Neuron (in vitro differentiated cells): ENCODE measurements around the gene FAM107B.

ENCODE experiments used
- H2AFZ ChIP-seq: one replicate; pipeline ENCODE4 v1.6.1; 2013; ENCODE audit warnings: low read depth, mild to moderate bottlenecking, inconsistent platforms, low read length, moderate library complexity
- H3K27me3 ChIP-seq: one replicate; pipeline ENCODE4 v1.6.1; 2013; ENCODE audit warnings: low read length; ENCODE audit not compliant: insufficient read depth
- H3K36me3 ChIP-seq: one replicate; pipeline ENCODE4 v1.6.1; 2013; ENCODE audit warnings: low read length; ENCODE audit not compliant: insufficient read depth
- H3K4me1 ChIP-seq: one replicate; pipeline ENCODE4 v1.6.1; 2013; ENCODE audit warnings: low read length; ENCODE audit not compliant: insufficient read depth
- H3K4me3 ChIP-seq: 2 replicates; pipeline ENCODE4 v1.5.1; 2013; ENCODE audit warnings: mild to moderate bottlenecking, low read length, moderate library complexity
- H3K9me3 ChIP-seq: one replicate; pipeline ENCODE4 v1.6.1; 2013; ENCODE audit warnings: low read length

Gene FAM107B

GRCh38 chr10:14707481-14707880 lies 67.2 kb downstream of the FAM107B start:
- Histone ChIP-seq H3K27me3 (no peaks in the 10 kb centered on the region), H2AFZ (no peak overlapping the region), H3K9me3 (no peaks in the 10 kb centered on the region), H3K4me3 (no peak overlapping the region), H3K36me3 (no peaks in the 10 kb centered on the region), H3K4me1 (no peaks in the 10 kb centered on the region)

- Histone ChIP-seq H2AFZ (no peak overlapping the region), H3K27me3 (no peaks in the 10 kb centered on the region), H3K36me3 (no peaks in the 10 kb centered on the region), H3K4me3 (no peak overlapping the region), H3K4me1 (no peaks in the 10 kb centered on the region), H3K9me3 (no peaks in the 10 kb centered on the region)
Observed at GRCh38 chr10:14705548-14706230, 69.0 kb downstream of the FAM107B start.

- Histone ChIP-seq H3K36me3 (no peaks in the 10 kb centered on the region), H3K9me3 (no peaks in the 10 kb centered on the region), H2AFZ (no peak overlapping the region), H3K4me1 (no peaks in the 10 kb centered on the region), H3K27me3 (no peaks in the 10 kb centered on the region), H3K4me3 (no peak overlapping the region)
Observed at GRCh38 chr10:14703631-14704001, 71.1 kb downstream of the FAM107B start.

GRCh38 chr10:14701466-14701865 lies 73.2 kb downstream of the FAM107B start:
- no peaks in the 10 kb centered on the region for H3K9me3 ChIP-seq
- no peaks in the 10 kb centered on the region for H3K36me3 ChIP-seq
- H3K4me1 ChIP-seq, result no peaks in the 10 kb centered on the region
- H3K4me3 ChIP-seq, result no peak overlapping the region
- H2AFZ ChIP-seq, result no peak overlapping the region
- H3K27me3 ChIP-seq, result no peaks in the 10 kb centered on the region

GRCh38 chr10:14700546-14700945 lies 74.2 kb downstream of the FAM107B start:
- no peak overlapping the region for H3K4me3 ChIP-seq
- H3K4me1 ChIP-seq, result no peaks in the 10 kb centered on the region
- no peaks in the 10 kb centered on the region for H3K27me3 ChIP-seq
- H3K9me3 ChIP-seq, result no peaks in the 10 kb centered on the region
- no peaks in the 10 kb centered on the region for H3K36me3 ChIP-seq
- H2AFZ ChIP-seq, result no peak overlapping the region

GRCh38 chr10:14699482-14699881 lies 75.2 kb downstream of the FAM107B start:
- Histone ChIP-seq H3K27me3 (no peaks in the 10 kb centered on the region), H3K4me1 (no peaks in the 10 kb centered on the region), H3K36me3 (no peaks in the 10 kb centered on the region), H3K9me3 (no peaks in the 10 kb centered on the region), H2AFZ (no peak overlapping the region), H3K4me3 (no peak overlapping the region)

GRCh38 chr10:14698829-14699170 lies 75.9 kb downstream of the FAM107B start:
- H3K27me3 ChIP-seq, result no peaks in the 10 kb centered on the region

GRCh38 chr10:14698111-14698828 lies 76.4 kb downstream of the FAM107B start:
- Histone ChIP-seq H3K4me1 (no peaks in the 10 kb centered on the region), H3K27me3 (no peaks in the 10 kb centered on the region), H3K36me3 (no peaks in the 10 kb centered on the region), H3K9me3 (no peaks in the 10 kb centered on the region), H2AFZ (no peak overlapping the region), H3K4me3 (no peak overlapping the region)

More at GRCh38 chr10:14698829-14699170, 75.9 kb downstream of the FAM107B start:
- H3K36me3 ChIP-seq, result no peaks in the 10 kb centered on the region
- no peak overlapping the region for H3K4me3 ChIP-seq
- H3K9me3 ChIP-seq, result no peaks in the 10 kb centered on the region
- no peak overlapping the region for H2AFZ ChIP-seq
- H3K4me1 ChIP-seq, result no peaks in the 10 kb centered on the region

GRCh38 chr10:14697281-14697680 lies 77.4 kb downstream of the FAM107B start:
- H3K36me3 ChIP-seq, result no peaks in the 10 kb centered on the region
- no peak overlapping the region for H3K4me3 ChIP-seq
- H3K27me3 ChIP-seq, result no peaks in the 10 kb centered on the region
- H2AFZ ChIP-seq, result no peak overlapping the region
- H3K4me1 ChIP-seq, result no peaks in the 10 kb centered on the region
- H3K9me3 ChIP-seq, result no peaks in the 10 kb centered on the region

- Histone ChIP-seq H3K4me1 (no peaks in the 10 kb centered on the region), H2AFZ (no peak overlapping the region), H3K27me3 (no peaks in the 10 kb centered on the region), H3K4me3 (no peak overlapping the region), H3K9me3 (no peaks in the 10 kb centered on the region), H3K36me3 (no peaks in the 10 kb centered on the region)
Observed at GRCh38 chr10:14696821-14697220, 77.9 kb downstream of the FAM107B start.

- no peak overlapping the region for H2AFZ ChIP-seq
Observed at GRCh38 chr10:14695847-14696480, 78.7 kb downstream of the FAM107B start.

GRCh38 chr10:14693891-14694290 lies 80.8 kb downstream of the FAM107B start:
- no peaks in the 10 kb centered on the region for H3K9me3 ChIP-seq
- no peaks in the 10 kb centered on the region for H3K4me1 ChIP-seq
- no peaks in the 10 kb centered on the region for H3K36me3 ChIP-seq
- H3K4me3 ChIP-seq, result no peak overlapping the region
- H2AFZ ChIP-seq, result no peak overlapping the region
- H3K27me3 ChIP-seq, result no peaks in the 10 kb centered on the region

More at GRCh38 chr10:14695847-14696480, 78.7 kb downstream of the FAM107B start:
- Histone ChIP-seq H3K4me3 (no peak overlapping the region), H3K9me3 (no peaks in the 10 kb centered on the region), H3K36me3 (no peaks in the 10 kb centered on the region), H3K27me3 (no peaks in the 10 kb centered on the region), H3K4me1 (no peaks in the 10 kb centered on the region)

- Histone ChIP-seq H3K36me3 (no peaks in the 10 kb centered on the region), H2AFZ (no peak overlapping the region), H3K4me3 (no peak overlapping the region), H3K9me3 (no peaks in the 10 kb centered on the region), H3K27me3 (no peaks in the 10 kb centered on the region), H3K4me1 (no peaks in the 10 kb centered on the region)
Observed at GRCh38 chr10:14692344-14693076, 82.2 kb downstream of the FAM107B start.
